Activated T-cell treated with anti-CD3 and anti-CD28 coated beads, Interleukin-2, amount 50 U/mL, for 72 hours (primary cell): Measurements from ENCODE around the gene NHS. TPM values are rescaled to one million over a fixed set of nuclear protein-coding genes. Genes with fewer than 3 reads are reported as not detected.

Experiments
- ATAC-seq, 2 donors: fragments of 150-1000 bp; cut with Tn5 transposase; replicated peaks in 1 of 2; 2 replicates each; pipeline ENCODE4 v1.10.0; 2021; ENCODE audit warnings: moderate library complexity in 2 of 2, mild to moderate bottlenecking in 1 of 2
- DNase-seq, 2 donors: peaks; one replicate each; pipeline ENCODE4 v3.0.0; 2021 to 2022; ENCODE audit warnings: mixed read lengths in 1 of 2
- H3K27ac Mint-ChIP-seq: one replicate; pipeline ENCODE4 v1.8.0; 2022; ENCODE audit warnings: mild to moderate bottlenecking, moderate library complexity, mixed read lengths
- H3K27me3 Mint-ChIP-seq: one replicate; pipeline ENCODE4 v1.8.0; 2022; ENCODE audit warnings: low read depth, mixed read lengths
- H3K36me3 Mint-ChIP-seq, 2 donors: one replicate each; pipeline ENCODE4 v1.8.0; 2022; ENCODE audit warnings: mixed read lengths in 2 of 2, mild to moderate bottlenecking in 1 of 2; ENCODE audit not compliant: insufficient read depth in 2 of 2
- H3K4me1 Mint-ChIP-seq: one replicate; pipeline ENCODE4 v1.8.0; 2022; ENCODE audit warnings: low read depth, mixed read lengths
- H3K4me3 Mint-ChIP-seq, 2 donors: one replicate each; pipeline ENCODE4 v1.8.0; 2022; ENCODE audit warnings: mild to moderate bottlenecking in 2 of 2, mixed read lengths in 2 of 2, moderate library complexity in 2 of 2
- H3K9me3 Mint-ChIP-seq, 2 donors: one replicate each; pipeline ENCODE4 v1.8.0; 2022; ENCODE audit warnings: mixed read lengths in 2 of 2
- total RNA-seq, 2 donors: library from RNA; stranded (reverse); gene quantifications; one replicate each; pipeline ENCODE4 v1.2.3, GENCODE V29; 2022

The NHS gene
- total RNA-seq, 2 donors from 2014 or later: 6.6 to 11.4 TPM

DNA sequence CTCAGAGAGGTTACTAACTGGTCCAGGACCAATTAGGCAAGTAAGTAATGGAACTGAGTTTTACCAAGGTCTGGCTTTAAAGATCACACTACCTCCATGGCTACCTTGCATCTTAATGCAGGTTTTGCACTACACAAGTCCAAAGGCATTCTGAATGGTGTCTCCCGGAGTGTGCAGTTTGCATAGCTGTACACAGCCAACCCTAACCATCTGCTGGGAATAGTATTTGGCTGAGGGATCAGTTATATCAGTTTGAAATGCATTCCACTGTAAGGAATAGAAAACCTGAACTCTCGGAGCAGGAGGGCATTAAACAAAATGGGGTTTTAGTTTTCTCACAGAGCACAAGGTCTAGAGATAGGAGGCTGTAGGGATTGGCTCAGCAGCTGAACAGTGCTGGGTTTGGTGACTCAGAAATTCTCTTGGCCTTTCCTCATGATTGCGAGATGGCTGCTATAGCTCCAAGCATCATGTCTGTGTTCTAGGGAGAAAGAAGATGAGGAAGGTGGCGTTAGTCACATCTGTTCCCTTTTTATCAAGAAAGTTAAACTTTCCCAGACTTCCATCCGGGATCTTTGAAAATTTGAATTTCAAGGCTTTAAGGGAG is 177.1 kb downstream of the NHS start:
- Mint-ChIP-seq H3K27me3 (peaks cover 17% of the 10 kb centered on the region), H3K9me3 (no peaks in the 10 kb centered on the region), H3K36me3 (no peaks in the 10 kb centered on the region), H3K4me3 (no peak overlapping the region), H3K4me1 (peaks cover 33% of the 10 kb centered on the region), H3K27ac (no peak overlapping the region)
- ATAC-seq: no peak
- DNase-seq: no peak

DNA sequence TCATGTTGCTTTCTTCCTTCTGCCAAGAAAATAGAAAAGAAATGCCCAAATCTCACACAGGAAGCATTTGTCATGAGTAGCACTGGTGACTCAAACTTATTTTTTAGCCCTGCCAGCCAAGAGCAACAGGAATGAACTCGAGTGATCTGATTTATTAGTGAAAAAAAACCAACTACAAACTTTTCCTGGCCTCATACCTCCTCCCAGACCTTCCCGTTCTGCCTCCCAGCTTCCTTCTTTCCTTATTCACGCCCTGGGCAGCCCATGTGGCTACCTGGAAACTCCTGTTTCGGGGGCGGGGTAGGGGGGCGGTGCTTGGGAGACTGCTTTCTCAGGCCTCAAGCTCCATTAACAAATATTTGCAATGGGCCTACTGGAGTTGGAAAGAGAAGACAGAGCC is 178.5 kb downstream of the NHS start:
- ATAC-seq (no peak), DNase-seq (no peak)
- Mint-ChIP-seq H3K4me1 (peaks cover 20% of the 10 kb centered on the region), H3K27ac (no peak overlapping the region), H3K4me3 (no peak overlapping the region), H3K9me3 (no peaks in the 10 kb centered on the region), H3K27me3 (peaks cover 17% of the 10 kb centered on the region), H3K36me3 (no peaks in the 10 kb centered on the region)

DNA sequence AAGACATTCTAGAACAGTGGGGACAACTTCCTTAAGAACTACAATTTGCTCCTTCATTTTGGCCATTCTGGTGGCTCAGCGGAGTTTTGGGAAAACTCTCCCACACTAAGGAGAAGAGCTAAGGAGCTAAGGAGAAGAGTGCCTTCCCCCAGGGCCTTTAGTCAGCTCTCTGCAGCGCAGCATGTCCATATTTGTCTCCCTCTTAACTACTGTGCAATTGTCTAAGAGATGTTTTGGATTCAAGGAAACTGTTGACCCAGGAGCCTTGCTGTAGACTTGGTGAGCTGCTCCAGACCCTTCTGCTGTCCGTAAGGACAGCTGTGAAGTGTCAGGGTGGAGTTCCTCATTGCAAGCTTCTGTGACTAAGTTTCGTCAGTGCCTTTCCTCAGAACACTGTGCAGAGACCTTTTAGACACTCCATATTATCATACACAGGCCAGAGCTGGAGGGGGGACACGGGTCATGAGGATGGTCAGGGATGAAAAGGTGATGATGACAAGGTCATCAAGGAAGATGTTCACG is 179.0 kb downstream of the NHS start:
- Mint-ChIP-seq H3K9me3 (no peaks in the 10 kb centered on the region), H3K4me1 (peaks cover 16% of the 10 kb centered on the region), H3K4me3 (no peak overlapping the region), H3K27me3 (peaks cover 20% of the 10 kb centered on the region), H3K36me3 (no peaks in the 10 kb centered on the region), H3K27ac (no peak overlapping the region)
- DNase-seq: no peak
- ATAC-seq: no peak

DNA sequence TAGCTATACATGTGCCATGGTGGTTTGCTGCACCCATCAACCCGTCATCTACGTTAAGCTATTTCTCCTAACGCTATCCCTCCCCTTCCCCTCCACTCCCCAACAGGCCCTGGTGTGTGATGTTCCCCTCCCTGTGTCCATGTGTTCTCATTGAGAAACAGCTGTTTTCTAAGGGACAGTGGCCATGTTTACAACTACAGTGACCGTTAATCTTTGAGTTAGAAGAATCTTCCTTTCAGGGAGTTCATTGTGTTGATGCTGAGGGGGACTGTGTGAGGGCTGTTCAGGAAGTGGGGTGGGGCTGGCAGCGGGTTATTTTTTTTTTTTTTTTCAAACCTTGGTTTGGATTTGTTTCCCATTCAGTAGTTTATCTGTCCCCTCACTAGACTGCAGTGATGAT is 179.9 kb downstream of the NHS start:
- Mint-ChIP-seq H3K36me3 (no peaks in the 10 kb centered on the region), H3K4me3 (no peak overlapping the region), H3K27ac (no peak overlapping the region), H3K9me3 (no peaks in the 10 kb centered on the region), H3K4me1 (peaks cover 8% of the 10 kb centered on the region), H3K27me3 (peaks cover 15% of the 10 kb centered on the region)
- DNase-seq: no peak
- ATAC-seq: no peak

DNA sequence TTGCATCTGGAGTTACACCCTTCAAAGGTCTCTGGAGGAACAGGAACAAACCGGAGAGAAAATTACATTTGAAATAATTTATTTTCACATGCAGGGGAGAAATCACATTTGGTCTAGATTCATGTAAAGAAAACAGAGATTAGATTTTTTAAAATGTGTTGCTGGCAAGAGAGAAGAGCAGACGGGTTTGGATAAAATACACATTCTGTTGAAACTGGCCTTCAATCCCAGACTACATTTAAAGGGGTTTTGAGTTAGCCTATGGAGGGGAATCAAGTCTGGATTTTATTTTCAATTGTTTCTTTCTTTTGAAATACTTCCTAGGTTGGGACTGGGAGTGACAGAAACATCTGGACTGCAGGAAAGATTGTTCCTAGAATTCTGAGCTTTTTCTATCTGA is 180.8 kb downstream of the NHS start:
- Mint-ChIP-seq H3K4me1 (peaks cover 8% of the 10 kb centered on the region), H3K36me3 (no peaks in the 10 kb centered on the region), H3K27ac (no peak overlapping the region), H3K27me3 (peaks cover 15% of the 10 kb centered on the region), H3K9me3 (no peaks in the 10 kb centered on the region), H3K4me3 (no peak overlapping the region)
- DNase-seq: no peak
- ATAC-seq: no peak

- DNase-seq (no peak), ATAC-seq (no peak)
- no peak overlapping the region for H3K4me3 Mint-ChIP-seq
- peaks cover 27% of the 10 kb centered on the region for H3K27me3 Mint-ChIP-seq
- peaks cover 0 to 3% of the 10 kb centered on the region in 2 donors for H3K9me3 Mint-ChIP-seq
- no peaks in the 10 kb centered on the region for H3K36me3 Mint-ChIP-seq
- peaks cover 13% of the 10 kb centered on the region for H3K4me1 Mint-ChIP-seq
- peak overlapping the region; percentile 3 for H3K27ac Mint-ChIP-seq
Observed at GRCh38 chrX:17559728-17560379, 184.9 kb downstream of the NHS start.

DNA sequence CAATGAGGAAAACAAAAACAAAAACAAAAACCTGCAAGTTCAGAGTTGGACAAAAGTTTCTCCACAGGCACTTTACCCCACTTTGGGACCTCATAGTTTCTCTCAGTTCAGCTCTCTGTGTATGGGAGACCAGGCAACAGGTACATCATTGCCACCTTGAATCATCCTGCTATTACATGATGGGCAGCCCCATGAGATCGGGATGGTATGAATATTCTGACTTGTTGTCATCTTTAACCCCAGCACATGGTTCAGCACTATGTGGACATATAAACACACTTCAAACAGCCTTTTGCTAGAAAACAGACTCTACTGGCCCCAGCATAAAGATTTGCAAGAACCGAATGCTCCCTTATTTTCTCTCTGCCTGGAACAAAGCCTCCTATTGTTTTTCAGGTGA is 185.4 kb downstream of the NHS start:
- DNase-seq: no peak
- ATAC-seq: no peak
- Mint-ChIP-seq H3K27me3 (peaks cover 27% of the 10 kb centered on the region), H3K9me3 (peaks cover 0 to 3% of the 10 kb centered on the region in 2 donors), H3K27ac (no peak overlapping the region), H3K4me3 (no peak overlapping the region), H3K36me3 (no peaks in the 10 kb centered on the region), H3K4me1 (peaks cover 13% of the 10 kb centered on the region)

GRCh38 chrX:17563076-17563475 is 188.1 kb downstream of the NHS start:
- H3K27ac Mint-ChIP-seq: peak overlapping the region; percentile 61
- peaks cover 25% of the 10 kb centered on the region for H3K27me3 Mint-ChIP-seq
- H3K4me1 Mint-ChIP-seq: peaks cover 18% of the 10 kb centered on the region
- H3K36me3 Mint-ChIP-seq: no peaks in the 10 kb centered on the region
- DNase-seq: no peak
- no peak for ATAC-seq
- H3K4me3 Mint-ChIP-seq: peak overlapping the region; percentile 58 to 60
- peaks cover 0 to 3% of the 10 kb centered on the region in 2 donors for H3K9me3 Mint-ChIP-seq

DNA sequence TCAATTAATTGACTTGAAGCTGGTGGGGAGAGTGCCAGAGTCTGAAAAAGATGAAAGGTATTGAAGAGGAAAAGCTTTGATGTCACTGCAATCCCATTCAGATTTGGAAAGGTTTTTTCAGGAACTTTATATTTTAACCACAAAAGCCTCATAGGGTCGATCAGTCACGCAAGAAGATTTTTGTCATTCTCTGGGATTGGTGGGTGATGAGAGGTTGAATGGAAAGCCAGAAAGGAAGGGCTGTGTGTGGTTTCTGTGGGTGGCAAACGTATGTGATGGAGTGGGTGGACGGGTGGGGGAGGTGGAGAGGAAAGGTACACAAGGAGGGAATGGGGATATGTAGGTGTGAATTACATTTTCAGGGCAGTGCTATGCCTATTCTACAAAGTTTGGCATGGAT is 188.5 kb downstream of the NHS start:
- H3K36me3 Mint-ChIP-seq: no peaks in the 10 kb centered on the region
- peaks cover 0 to 3% of the 10 kb centered on the region in 2 donors for H3K9me3 Mint-ChIP-seq
- ATAC-seq (no peak), DNase-seq (no peak)
- peaks cover 18% of the 10 kb centered on the region for H3K4me1 Mint-ChIP-seq
- peak overlapping the region; percentile 58 to 60 for H3K4me3 Mint-ChIP-seq
- H3K27me3 Mint-ChIP-seq: peaks cover 25% of the 10 kb centered on the region
- H3K27ac Mint-ChIP-seq: peak overlapping the region; percentile 61

- Mint-ChIP-seq H3K4me1 (peaks cover 18% of the 10 kb centered on the region), H3K27ac (no peak overlapping the region), H3K9me3 (peaks cover 0 to 6% of the 10 kb centered on the region in 2 donors), H3K36me3 (no peaks in the 10 kb centered on the region), H3K4me3 (no peak overlapping the region), H3K27me3 (peaks cover 20% of the 10 kb centered on the region)
- no peak for DNase-seq
- no peak for ATAC-seq
Observed at GRCh38 chrX:17564689-17565409, 189.8 kb downstream of the NHS start.

DNA sequence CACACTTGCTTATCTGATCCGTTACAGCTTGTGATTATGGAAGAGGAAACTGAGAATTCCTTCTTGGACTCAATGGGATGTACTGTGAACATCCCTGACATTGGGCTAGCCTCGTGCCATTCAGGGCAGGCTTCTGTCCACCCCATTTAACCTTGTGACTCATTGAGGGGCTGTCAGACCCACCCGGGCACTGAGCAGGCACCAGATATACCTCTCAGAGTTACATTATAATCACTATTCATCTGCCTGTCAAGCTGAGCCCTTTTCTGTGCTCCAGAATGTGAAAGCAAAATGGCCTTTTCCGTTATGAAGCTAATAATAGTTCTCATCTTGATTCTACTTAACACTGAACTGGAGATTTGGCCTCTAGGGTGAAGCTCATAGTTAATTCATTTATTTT is 191.7 kb downstream of the NHS start:
- no peak for ATAC-seq
- no peaks in the 10 kb centered on the region for H3K36me3 Mint-ChIP-seq
- peaks cover 18% of the 10 kb centered on the region for H3K4me1 Mint-ChIP-seq
- no peak overlapping the region for H3K4me3 Mint-ChIP-seq
- H3K9me3 Mint-ChIP-seq: peaks cover 0 to 6% of the 10 kb centered on the region in 2 donors
- DNase-seq: no peak
- H3K27me3 Mint-ChIP-seq: peaks cover 12% of the 10 kb centered on the region
- H3K27ac Mint-ChIP-seq: no peak overlapping the region

- peaks cover 0 to 5% of the 10 kb centered on the region in 2 donors for H3K9me3 Mint-ChIP-seq
- H3K4me1 Mint-ChIP-seq: peaks cover 18% of the 10 kb centered on the region
- H3K36me3 Mint-ChIP-seq: no peaks in the 10 kb centered on the region
- no peak for ATAC-seq
- H3K4me3 Mint-ChIP-seq: no peak overlapping the region
- peaks cover 7% of the 10 kb centered on the region for H3K27me3 Mint-ChIP-seq
- DNase-seq: no peak
- H3K27ac Mint-ChIP-seq: no peak overlapping the region
Observed at GRCh38 chrX:17567187-17567586, 192.2 kb downstream of the NHS start.

- DNase-seq: no peak
- no peak for ATAC-seq
- Mint-ChIP-seq H3K4me1 (peaks cover 18% of the 10 kb centered on the region), H3K4me3 (no peak overlapping the region), H3K36me3 (no peaks in the 10 kb centered on the region), H3K27ac (no peak overlapping the region), H3K9me3 (peaks cover 0 to 5% of the 10 kb centered on the region in 2 donors), H3K27me3 (peaks cover 10% of the 10 kb centered on the region)
Observed at GRCh38 chrX:17567821-17568220, 192.8 kb downstream of the NHS start.
